WTC11 (cell line): ENCODE measurements around the gene NCKAP5. TPM values are rescaled to one million over a fixed set of nuclear protein-coding genes. Genes with fewer than 3 reads are reported as not detected.

Source experiments
- ATAC-seq: fragments of 200-7000 bp; cut with Tn5 transposase; 2 replicates; pipeline ENCODE4 v1.10.0; 2021; ENCODE audit warnings: mild to moderate bottlenecking, moderate library complexity
- CTCF ChIA-PET: fragments of 300-600 bp; sonication (Branson Sonifier 250); formaldehyde crosslinking; loops from one replicate; lab custom pipeline; 2021; ENCODE audit warnings: antibody characterized with exemption; lab: Charles Lee
- POLR2A ChIA-PET: fragments of 350-600 bp; sonication (Branson Sonifier 250); formaldehyde crosslinking; loops from one replicate; lab custom pipeline; 2021; ENCODE audit warnings: antibody characterized with exemption; lab: Charles Lee
- DNase-seq: peaks from one replicate; pipeline ENCODE4 v3.0.0; 2021; ENCODE audit warnings: low spot score
- H3K27ac Mint-ChIP-seq: 2 replicates; pipeline ENCODE4 v1.8.0; 2021; ENCODE audit warnings: mixed read lengths
- H3K27me3 Mint-ChIP-seq: 2 replicates; pipeline ENCODE4 v1.8.0; 2021; ENCODE audit warnings: low read depth, mild to moderate bottlenecking, moderate library complexity, mixed read lengths
- H3K36me3 Mint-ChIP-seq: 2 replicates; pipeline ENCODE4 v1.8.0; 2021; ENCODE audit warnings: mixed read lengths
- H3K4me1 Mint-ChIP-seq: 2 replicates; pipeline ENCODE4 v1.8.0; 2022; ENCODE audit warnings: mixed read lengths
- H3K4me3 Mint-ChIP-seq: 2 replicates; pipeline ENCODE4 v1.8.0; 2021; ENCODE audit warnings: mild to moderate bottlenecking, moderate library complexity, mixed read lengths
- H3K9me3 Mint-ChIP-seq: 2 replicates; pipeline ENCODE4 v1.8.0; 2021; ENCODE audit warnings: mixed read lengths
- CREM ChIP-seq: sonication (generic); formaldehyde crosslinking; IDR thresholded peaks from 2 replicates; pipeline ENCODE4 v1.8.1; 2022; ENCODE audit warnings: mild to moderate bottlenecking, missing genetic modification reagents, moderate library complexity
- ELF4 ChIP-seq: sonication (generic); formaldehyde crosslinking; IDR thresholded peaks from 2 replicates; pipeline ENCODE4 v1.8.1; 2022; ENCODE audit warnings: low read depth, mild to moderate bottlenecking, moderate library complexity, missing genetic modification reagents
- EMX1 ChIP-seq: fragments of 250-450 bp; sonication (Bioruptor Pico); IDR thresholded peaks from 2 replicates; pipeline ENCODE4 v1.8.0; 2021; ENCODE audit warnings: mild to moderate bottlenecking
- ETV6 ChIP-seq: sonication (generic); formaldehyde crosslinking; IDR thresholded peaks from 2 replicates; pipeline ENCODE4 v1.8.1; 2022; ENCODE audit warnings: mild to moderate bottlenecking, missing genetic modification reagents
- GTF2I ChIP-seq: fragments of 250-450 bp; sonication (Bioruptor Pico); conservative IDR thresholded peaks from 2 replicates; pipeline ENCODE4 v1.4.0; 2021; ENCODE audit warnings: mild to moderate bottlenecking
- JAZF1 ChIP-seq: fragments of 250-450 bp; sonication (Bioruptor Pico); IDR thresholded peaks from 2 replicates; pipeline ENCODE4 v1.9.0; 2021; ENCODE audit warnings: moderate library complexity, mild to moderate bottlenecking, inconsistent platforms
- KAT7 ChIP-seq: sonication (generic); formaldehyde crosslinking; IDR thresholded peaks from 2 replicates; pipeline ENCODE4 v1.8.1; 2023; ENCODE audit warnings: missing genetic modification reagents, mild to moderate bottlenecking, borderline replicate concordance
- NFATC4 ChIP-seq: fragments of 250-450 bp; sonication (Bioruptor Pico); IDR thresholded peaks from 2 replicates; pipeline ENCODE4 v1.9.0; 2021; ENCODE audit warnings: mild to moderate bottlenecking
- NR2C2 ChIP-seq: sonication (generic); formaldehyde crosslinking; IDR thresholded peaks from 2 replicates; pipeline ENCODE4 v1.8.0; 2022; ENCODE audit warnings: mild to moderate bottlenecking, missing genetic modification reagents
- OVOL2 ChIP-seq: fragments of 250-450 bp; sonication (Bioruptor Pico); IDR thresholded peaks from 2 replicates; pipeline ENCODE4 v1.9.0; 2021; ENCODE audit warnings: mild to moderate bottlenecking, borderline replicate concordance
- TP53 ChIP-seq: sonication (generic); formaldehyde crosslinking; IDR thresholded peaks from 2 replicates; pipeline ENCODE4 v1.8.1; 2023; ENCODE audit warnings: mild to moderate bottlenecking, missing genetic modification reagents
- ZNF416 ChIP-seq: fragments of 250-450 bp; sonication (Bioruptor Pico); IDR thresholded peaks from 2 replicates; pipeline ENCODE4 v1.9.0; 2021; ENCODE audit warnings: mild to moderate bottlenecking, inconsistent platforms
- total RNA-seq: library from RNA; stranded (reverse); gene quantifications from 3 replicates; pipeline ENCODE4 v1.2.3, GENCODE V29; 2021
- TF ChIP-seq, protein P1 (sequence below): sonication (generic); formaldehyde crosslinking; IDR thresholded peaks from 2 replicates; pipeline ENCODE4 v1.8.0; 2023; ENCODE audit warnings: mild to moderate bottlenecking, missing genetic modification reagents
- TF ChIP-seq, protein P2 (sequence below): fragments of 250-450 bp; sonication (Bioruptor Pico); IDR thresholded peaks from 2 replicates; pipeline ENCODE4 v1.9.0; 2021; ENCODE audit warnings: mild to moderate bottlenecking, borderline replicate concordance
- TF ChIP-seq, protein P3 (sequence below): sonication (generic); formaldehyde crosslinking; IDR thresholded peaks from 2 replicates; pipeline ENCODE4 v1.8.1; 2022; ENCODE audit warnings: low read depth, mild to moderate bottlenecking, moderate library complexity, missing genetic modification reagents, borderline replicate concordance
- TF ChIP-seq, protein P4 (sequence below): sonication (generic); formaldehyde crosslinking; IDR thresholded peaks from 2 replicates; pipeline ENCODE4 v1.8.1; 2023; ENCODE audit warnings: mild to moderate bottlenecking, missing genetic modification reagents
- TF ChIP-seq, protein P5 (sequence below): sonication (generic); formaldehyde crosslinking; IDR thresholded peaks from 2 replicates; pipeline ENCODE4 v1.8.1; 2023; ENCODE audit warnings: mild to moderate bottlenecking, missing genetic modification reagents, moderate library complexity
- TF ChIP-seq, protein P6 (sequence below): sonication (generic); formaldehyde crosslinking; IDR thresholded peaks from 2 replicates; pipeline ENCODE4 v1.8.0; 2022; ENCODE audit warnings: mild to moderate bottlenecking, missing genetic modification reagents
- TF ChIP-seq, protein P7 (sequence below): fragments of 250-450 bp; sonication (Bioruptor Pico); IDR thresholded peaks from 2 replicates; pipeline ENCODE4 v1.9.0; 2021; ENCODE audit warnings: mild to moderate bottlenecking

Gene NCKAP5
- total RNA-seq, 1 experiment from 2014 or later: 0.55 TPM

DNA sequence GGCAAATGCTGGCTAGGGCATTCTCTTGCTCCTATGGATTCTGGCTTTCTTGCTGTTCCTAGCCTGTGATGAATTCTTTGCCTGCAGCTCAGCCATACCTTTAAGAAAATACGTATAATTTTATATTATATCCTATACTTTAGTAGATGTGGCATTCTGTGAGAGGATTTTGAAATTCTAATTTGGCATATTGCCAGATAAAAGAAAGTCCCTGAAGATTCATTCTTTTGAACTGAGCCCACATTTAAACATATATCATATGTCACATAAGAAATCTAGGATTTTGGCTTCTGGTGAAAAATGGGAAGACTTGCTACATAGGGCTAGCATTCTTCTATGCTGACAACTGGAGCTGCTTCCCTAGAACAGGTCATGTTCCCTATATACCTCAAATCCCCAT is 806.8 kb downstream of the NCKAP5 start (continued):
- TF ChIP-seq, protein P1, sequence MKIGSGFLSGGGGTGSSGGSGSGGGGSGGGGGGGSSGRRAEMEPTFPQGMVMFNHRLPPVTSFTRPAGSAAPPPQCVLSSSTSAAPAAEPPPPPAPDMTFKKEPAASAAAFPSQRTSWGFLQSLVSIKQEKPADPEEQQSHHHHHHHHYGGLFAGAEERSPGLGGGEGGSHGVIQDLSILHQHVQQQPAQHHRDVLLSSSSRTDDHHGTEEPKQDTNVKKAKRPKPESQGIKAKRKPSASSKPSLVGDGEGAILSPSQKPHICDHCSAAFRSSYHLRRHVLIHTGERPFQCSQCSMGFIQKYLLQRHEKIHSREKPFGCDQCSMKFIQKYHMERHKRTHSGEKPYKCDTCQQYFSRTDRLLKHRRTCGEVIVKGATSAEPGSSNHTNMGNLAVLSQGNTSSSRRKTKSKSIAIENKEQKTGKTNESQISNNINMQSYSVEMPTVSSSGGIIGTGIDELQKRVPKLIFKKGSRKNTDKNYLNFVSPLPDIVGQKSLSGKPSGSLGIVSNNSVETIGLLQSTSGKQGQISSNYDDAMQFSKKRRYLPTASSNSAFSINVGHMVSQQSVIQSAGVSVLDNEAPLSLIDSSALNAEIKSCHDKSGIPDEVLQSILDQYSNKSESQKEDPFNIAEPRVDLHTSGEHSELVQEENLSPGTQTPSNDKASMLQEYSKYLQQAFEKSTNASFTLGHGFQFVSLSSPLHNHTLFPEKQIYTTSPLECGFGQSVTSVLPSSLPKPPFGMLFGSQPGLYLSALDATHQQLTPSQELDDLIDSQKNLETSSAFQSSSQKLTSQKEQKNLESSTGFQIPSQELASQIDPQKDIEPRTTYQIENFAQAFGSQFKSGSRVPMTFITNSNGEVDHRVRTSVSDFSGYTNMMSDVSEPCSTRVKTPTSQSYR: no peak
- TF ChIP-seq ETV6 (CRISPR knock-in tag) (no peak), TP53 (CRISPR knock-in tag) (no peak), EMX1 (CRISPR knock-in tag) (no peak), ELF4 (CRISPR knock-in tag) (no peak), ZNF416 (CRISPR knock-in tag) (no peak)
- TF ChIP-seq, protein P2, sequence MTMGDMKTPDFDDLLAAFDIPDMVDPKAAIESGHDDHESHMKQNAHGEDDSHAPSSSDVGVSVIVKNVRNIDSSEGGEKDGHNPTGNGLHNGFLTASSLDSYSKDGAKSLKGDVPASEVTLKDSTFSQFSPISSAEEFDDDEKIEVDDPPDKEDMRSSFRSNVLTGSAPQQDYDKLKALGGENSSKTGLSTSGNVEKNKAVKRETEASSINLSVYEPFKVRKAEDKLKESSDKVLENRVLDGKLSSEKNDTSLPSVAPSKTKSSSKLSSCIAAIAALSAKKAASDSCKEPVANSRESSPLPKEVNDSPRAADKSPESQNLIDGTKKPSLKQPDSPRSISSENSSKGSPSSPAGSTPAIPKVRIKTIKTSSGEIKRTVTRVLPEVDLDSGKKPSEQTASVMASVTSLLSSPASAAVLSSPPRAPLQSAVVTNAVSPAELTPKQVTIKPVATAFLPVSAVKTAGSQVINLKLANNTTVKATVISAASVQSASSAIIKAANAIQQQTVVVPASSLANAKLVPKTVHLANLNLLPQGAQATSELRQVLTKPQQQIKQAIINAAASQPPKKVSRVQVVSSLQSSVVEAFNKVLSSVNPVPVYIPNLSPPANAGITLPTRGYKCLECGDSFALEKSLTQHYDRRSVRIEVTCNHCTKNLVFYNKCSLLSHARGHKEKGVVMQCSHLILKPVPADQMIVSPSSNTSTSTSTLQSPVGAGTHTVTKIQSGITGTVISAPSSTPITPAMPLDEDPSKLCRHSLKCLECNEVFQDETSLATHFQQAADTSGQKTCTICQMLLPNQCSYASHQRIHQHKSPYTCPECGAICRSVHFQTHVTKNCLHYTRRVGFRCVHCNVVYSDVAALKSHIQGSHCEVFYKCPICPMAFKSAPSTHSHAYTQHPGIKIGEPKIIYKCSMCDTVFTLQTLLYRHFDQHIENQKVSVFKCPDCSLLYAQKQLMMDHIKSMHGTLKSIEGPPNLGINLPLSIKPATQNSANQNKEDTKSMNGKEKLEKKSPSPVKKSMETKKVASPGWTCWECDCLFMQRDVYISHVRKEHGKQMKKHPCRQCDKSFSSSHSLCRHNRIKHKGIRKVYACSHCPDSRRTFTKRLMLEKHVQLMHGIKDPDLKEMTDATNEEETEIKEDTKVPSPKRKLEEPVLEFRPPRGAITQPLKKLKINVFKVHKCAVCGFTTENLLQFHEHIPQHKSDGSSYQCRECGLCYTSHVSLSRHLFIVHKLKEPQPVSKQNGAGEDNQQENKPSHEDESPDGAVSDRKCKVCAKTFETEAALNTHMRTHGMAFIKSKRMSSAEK: no peak
- TF ChIP-seq, protein P3, sequence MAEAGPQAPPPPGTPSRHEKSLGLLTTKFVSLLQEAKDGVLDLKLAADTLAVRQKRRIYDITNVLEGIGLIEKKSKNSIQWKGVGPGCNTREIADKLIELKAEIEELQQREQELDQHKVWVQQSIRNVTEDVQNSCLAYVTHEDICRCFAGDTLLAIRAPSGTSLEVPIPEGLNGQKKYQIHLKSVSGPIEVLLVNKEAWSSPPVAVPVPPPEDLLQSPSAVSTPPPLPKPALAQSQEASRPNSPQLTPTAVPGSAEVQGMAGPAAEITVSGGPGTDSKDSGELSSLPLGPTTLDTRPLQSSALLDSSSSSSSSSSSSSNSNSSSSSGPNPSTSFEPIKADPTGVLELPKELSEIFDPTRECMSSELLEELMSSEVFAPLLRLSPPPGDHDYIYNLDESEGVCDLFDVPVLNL: no peak

DNA sequence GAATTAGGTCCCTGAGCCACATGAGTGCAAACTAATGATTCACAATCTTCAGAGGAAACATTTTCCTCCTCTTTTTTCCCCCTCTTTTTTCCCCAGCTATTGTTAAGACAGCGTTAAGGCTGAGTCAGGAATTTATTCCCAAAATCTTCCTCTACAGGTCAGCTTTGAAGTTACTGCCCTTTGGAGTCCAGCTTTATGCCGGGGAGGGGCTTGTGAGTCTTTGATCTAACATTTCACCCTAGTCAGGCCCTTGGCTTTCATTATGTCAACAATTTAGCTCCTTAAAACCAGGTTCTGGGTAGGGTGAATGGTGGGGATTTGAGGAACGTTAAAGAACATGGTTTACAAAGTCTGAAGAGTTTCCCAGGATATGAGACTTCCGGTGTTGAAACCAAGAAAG is 807.3 kb downstream of the NCKAP5 start:
- H3K27me3 Mint-ChIP-seq: no peaks in the 10 kb centered on the region; the same call in 1 of the 2 replicates
- H3K4me1 Mint-ChIP-seq: peaks cover 9% of the 10 kb centered on the region; the same call in 1 of the 2 replicates
- DNase-seq (no peak), ATAC-seq (no peak)
- peaks cover 15% of the 10 kb centered on the region for H3K9me3 Mint-ChIP-seq
- ChIA-PET POLR2A (no interaction called here), CTCF (no interaction called here)
- peaks cover 7% of the 10 kb centered on the region; the same call in 1 of the 2 replicates for H3K36me3 Mint-ChIP-seq
- H3K4me3 Mint-ChIP-seq: no peak overlapping the region
- no peak overlapping the region for H3K27ac Mint-ChIP-seq
- TF ChIP-seq, protein P1: no peak
- no peak for TF ChIP-seq NR2C2 (CRISPR knock-in tag)
- TF ChIP-seq JAZF1 (CRISPR knock-in tag): no peak
- no peak for TF ChIP-seq NFATC4
- no peak for TF ChIP-seq GTF2I (CRISPR knock-in tag)
- TF ChIP-seq, protein P4, sequence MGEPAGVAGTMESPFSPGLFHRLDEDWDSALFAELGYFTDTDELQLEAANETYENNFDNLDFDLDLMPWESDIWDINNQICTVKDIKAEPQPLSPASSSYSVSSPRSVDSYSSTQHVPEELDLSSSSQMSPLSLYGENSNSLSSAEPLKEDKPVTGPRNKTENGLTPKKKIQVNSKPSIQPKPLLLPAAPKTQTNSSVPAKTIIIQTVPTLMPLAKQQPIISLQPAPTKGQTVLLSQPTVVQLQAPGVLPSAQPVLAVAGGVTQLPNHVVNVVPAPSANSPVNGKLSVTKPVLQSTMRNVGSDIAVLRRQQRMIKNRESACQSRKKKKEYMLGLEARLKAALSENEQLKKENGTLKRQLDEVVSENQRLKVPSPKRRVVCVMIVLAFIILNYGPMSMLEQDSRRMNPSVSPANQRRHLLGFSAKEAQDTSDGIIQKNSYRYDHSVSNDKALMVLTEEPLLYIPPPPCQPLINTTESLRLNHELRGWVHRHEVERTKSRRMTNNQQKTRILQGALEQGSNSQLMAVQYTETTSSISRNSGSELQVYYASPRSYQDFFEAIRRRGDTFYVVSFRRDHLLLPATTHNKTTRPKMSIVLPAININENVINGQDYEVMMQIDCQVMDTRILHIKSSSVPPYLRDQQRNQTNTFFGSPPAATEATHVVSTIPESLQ (CRISPR knock-in tag): no peak
- no peak for TF ChIP-seq OVOL2 (CRISPR knock-in tag)
- TF ChIP-seq, protein P5, sequence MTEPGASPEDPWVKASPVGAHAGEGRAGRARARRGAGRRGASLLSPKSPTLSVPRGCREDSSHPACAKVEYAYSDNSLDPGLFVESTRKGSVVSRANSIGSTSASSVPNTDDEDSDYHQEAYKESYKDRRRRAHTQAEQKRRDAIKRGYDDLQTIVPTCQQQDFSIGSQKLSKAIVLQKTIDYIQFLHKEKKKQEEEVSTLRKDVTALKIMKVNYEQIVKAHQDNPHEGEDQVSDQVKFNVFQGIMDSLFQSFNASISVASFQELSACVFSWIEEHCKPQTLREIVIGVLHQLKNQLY (CRISPR knock-in tag): no peak
- TF ChIP-seq, protein P6, sequence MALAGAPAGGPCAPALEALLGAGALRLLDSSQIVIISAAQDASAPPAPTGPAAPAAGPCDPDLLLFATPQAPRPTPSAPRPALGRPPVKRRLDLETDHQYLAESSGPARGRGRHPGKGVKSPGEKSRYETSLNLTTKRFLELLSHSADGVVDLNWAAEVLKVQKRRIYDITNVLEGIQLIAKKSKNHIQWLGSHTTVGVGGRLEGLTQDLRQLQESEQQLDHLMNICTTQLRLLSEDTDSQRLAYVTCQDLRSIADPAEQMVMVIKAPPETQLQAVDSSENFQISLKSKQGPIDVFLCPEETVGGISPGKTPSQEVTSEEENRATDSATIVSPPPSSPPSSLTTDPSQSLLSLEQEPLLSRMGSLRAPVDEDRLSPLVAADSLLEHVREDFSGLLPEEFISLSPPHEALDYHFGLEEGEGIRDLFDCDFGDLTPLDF (CRISPR knock-in tag): no peak
- TF ChIP-seq, protein P7, sequence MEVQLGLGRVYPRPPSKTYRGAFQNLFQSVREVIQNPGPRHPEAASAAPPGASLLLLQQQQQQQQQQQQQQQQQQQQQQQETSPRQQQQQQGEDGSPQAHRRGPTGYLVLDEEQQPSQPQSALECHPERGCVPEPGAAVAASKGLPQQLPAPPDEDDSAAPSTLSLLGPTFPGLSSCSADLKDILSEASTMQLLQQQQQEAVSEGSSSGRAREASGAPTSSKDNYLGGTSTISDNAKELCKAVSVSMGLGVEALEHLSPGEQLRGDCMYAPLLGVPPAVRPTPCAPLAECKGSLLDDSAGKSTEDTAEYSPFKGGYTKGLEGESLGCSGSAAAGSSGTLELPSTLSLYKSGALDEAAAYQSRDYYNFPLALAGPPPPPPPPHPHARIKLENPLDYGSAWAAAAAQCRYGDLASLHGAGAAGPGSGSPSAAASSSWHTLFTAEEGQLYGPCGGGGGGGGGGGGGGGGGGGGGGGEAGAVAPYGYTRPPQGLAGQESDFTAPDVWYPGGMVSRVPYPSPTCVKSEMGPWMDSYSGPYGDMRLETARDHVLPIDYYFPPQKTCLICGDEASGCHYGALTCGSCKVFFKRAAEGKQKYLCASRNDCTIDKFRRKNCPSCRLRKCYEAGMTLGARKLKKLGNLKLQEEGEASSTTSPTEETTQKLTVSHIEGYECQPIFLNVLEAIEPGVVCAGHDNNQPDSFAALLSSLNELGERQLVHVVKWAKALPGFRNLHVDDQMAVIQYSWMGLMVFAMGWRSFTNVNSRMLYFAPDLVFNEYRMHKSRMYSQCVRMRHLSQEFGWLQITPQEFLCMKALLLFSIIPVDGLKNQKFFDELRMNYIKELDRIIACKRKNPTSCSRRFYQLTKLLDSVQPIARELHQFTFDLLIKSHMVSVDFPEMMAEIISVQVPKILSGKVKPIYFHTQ (CRISPR knock-in tag): no peak
- no peak for TF ChIP-seq KAT7
- TF ChIP-seq ETV6 (CRISPR knock-in tag): no peak
- no peak for TF ChIP-seq CREM (CRISPR knock-in tag)
